HepG2 (cell line): ENCODE results near the gene NUP85. TPM values are rescaled to one million over a fixed set of nuclear protein-coding genes. Genes with fewer than 3 reads are reported as not detected.

ENCODE experiments used
- AHR ChIP-seq: IDR thresholded peaks from 2 replicates; pipeline ENCODE4 v1.6.1; 2018; ENCODE audit warnings: missing genetic modification reagents, missing compliant biosample characterization
- BORCS8-MEF2B ChIP-seq: sonication (generic); formaldehyde crosslinking; IDR thresholded peaks from 2 replicates; pipeline ENCODE4 v1.8.0; 2022; ENCODE audit warnings: mild to moderate bottlenecking, missing genetic modification reagents
- CHCHD3 ChIP-seq: sonication (generic); formaldehyde crosslinking; IDR thresholded peaks from 2 replicates; pipeline ENCODE4 v1.8.0; 2022; ENCODE audit warnings: mild to moderate bottlenecking, missing genetic modification reagents, moderate library complexity
- MXD1 ChIP-seq: sonication (generic); formaldehyde crosslinking; IDR thresholded peaks from 2 replicates; pipeline ENCODE4 v1.4.0; 2020; ENCODE audit warnings: mild to moderate bottlenecking, missing genetic modification reagents
- PHF8 ChIP-seq: sonication (generic); formaldehyde crosslinking; IDR thresholded peaks from 2 replicates; pipeline ENCODE4 v1.5.0; 2020; ENCODE audit warnings: missing genetic modification reagents
- REL ChIP-seq: sonication (generic); formaldehyde crosslinking; conservative IDR thresholded peaks from 2 replicates; pipeline ENCODE4 v1.8.0; 2022; ENCODE audit warnings: mild to moderate bottlenecking, missing genetic modification reagents, moderate library complexity
- RFX3 ChIP-seq: IDR thresholded peaks from 2 replicates; pipeline ENCODE4 v1.6.1; 2016; ENCODE audit warnings: missing biosample characterization, missing genetic modification reagents
- SYNCRIP ChIP-seq: fragments of 200-400 bp; formaldehyde crosslinking; IDR thresholded peaks from 2 replicates; pipeline ENCODE4 v1.6.1; 2018; ENCODE audit warnings: mild to moderate bottlenecking, low read depth, low read length; ENCODE audit not compliant: insufficient read depth
- TEF ChIP-seq: sonication (generic); formaldehyde crosslinking; IDR thresholded peaks from 2 replicates; pipeline ENCODE4 v1.5.0; 2020; ENCODE audit warnings: missing genetic modification reagents
- ZNF30 ChIP-seq: sonication (generic); formaldehyde crosslinking; IDR thresholded peaks from 2 replicates; pipeline ENCODE4 v1.5.0; 2020; ENCODE audit warnings: mild to moderate bottlenecking, missing genetic modification reagents
- ZNF577 ChIP-seq: sonication (generic); formaldehyde crosslinking; IDR thresholded peaks from 2 replicates; pipeline ENCODE4 v1.4.0; 2020; ENCODE audit warnings: mild to moderate bottlenecking, low read depth, missing genetic modification reagents, borderline replicate concordance
- ZNF687 ChIP-seq: sonication (generic); formaldehyde crosslinking; IDR thresholded peaks from 2 replicates; pipeline ENCODE4 v1.5.1; 2020; ENCODE audit warnings: mild to moderate bottlenecking, missing genetic modification reagents, moderate library complexity
- ZNF7 ChIP-seq: IDR thresholded peaks from 2 replicates; pipeline ENCODE4 v1.6.1; 2016; ENCODE audit warnings: missing biosample characterization, missing genetic modification reagents
- ZNF891 ChIP-seq: sonication (generic); formaldehyde crosslinking; IDR thresholded peaks from 2 replicates; pipeline ENCODE4 v1.5.0; 2020; ENCODE audit warnings: mild to moderate bottlenecking, missing genetic modification reagents
- polyA plus RNA-seq, 8 experiments: library from polyadenylated mRNA; depleted of rRNA in 3 of 8; stranded (reverse) in 7 of 8; unstranded in 1 of 8; fragments of >200 nt; fragmentation: Illumina TruSeq in 4 of 8; extraction: Trizol in 4 of 8; gene quantifications; 2 replicates each; pipeline versions ENCODE4 v1.2.1 to v1.2.3, GENCODE V29; 2011 to 2016; ENCODE audit warnings: low read depth in 4 of 8, missing spikeins in 1 of 8, mixed read lengths in 1 of 8; ENCODE audit not compliant: insufficient read depth in 1 of 8
- total RNA-seq, 5 experiments: library from RNA; depleted of rRNA; stranded (reverse); fragments of >200 nt; fragmentation: Illumina TruSeq; extraction: Trizol; gene quantifications; 2 replicates each; pipeline ENCODE4 v1.2.3, GENCODE V29; 2016; ENCODE audit warnings: low read depth in 1 of 5
- TF ChIP-seq, protein P1 (sequence below): sonication (generic); formaldehyde crosslinking; IDR thresholded peaks from 2 replicates; pipeline ENCODE4 v1.8.0; 2022; ENCODE audit warnings: mild to moderate bottlenecking, missing genetic modification reagents, moderate library complexity
- TF ChIP-seq, protein P2 (sequence below): sonication (generic); formaldehyde crosslinking; IDR thresholded peaks from 2 replicates; pipeline ENCODE4 v1.4.0; 2020; ENCODE audit warnings: missing genetic modification reagents

The NUP85 gene
- total and polyA plus RNA-seq, 2 of the 13 experiments (the other 11 are each of a cell fraction or from before 2014, with no cell fraction given), result 89.1 to 124 TPM

GRCh38 chr17:75271233-75271954, 65.9 kb downstream of the NUP85 start (continued):
- TF ChIP-seq ZNF687 (CRISPR knock-in tag), result peak; percentile 78
- peak; percentile 84; the same call in 1 of the 2 replicates for TF ChIP-seq REL (CRISPR knock-in tag)
- TF ChIP-seq ZNF30 (CRISPR knock-in tag), result no peak
- TF ChIP-seq TEF (CRISPR knock-in tag), result no peak
- no peak; the same call in 1 of the 2 replicates for TF ChIP-seq AHR (CRISPR knock-in tag)
- 0 out of 2 replicates have a peak, but pooled peaks have one; percentile 38 for TF ChIP-seq CHCHD3 (CRISPR knock-in tag)
- TF ChIP-seq, protein P1, sequence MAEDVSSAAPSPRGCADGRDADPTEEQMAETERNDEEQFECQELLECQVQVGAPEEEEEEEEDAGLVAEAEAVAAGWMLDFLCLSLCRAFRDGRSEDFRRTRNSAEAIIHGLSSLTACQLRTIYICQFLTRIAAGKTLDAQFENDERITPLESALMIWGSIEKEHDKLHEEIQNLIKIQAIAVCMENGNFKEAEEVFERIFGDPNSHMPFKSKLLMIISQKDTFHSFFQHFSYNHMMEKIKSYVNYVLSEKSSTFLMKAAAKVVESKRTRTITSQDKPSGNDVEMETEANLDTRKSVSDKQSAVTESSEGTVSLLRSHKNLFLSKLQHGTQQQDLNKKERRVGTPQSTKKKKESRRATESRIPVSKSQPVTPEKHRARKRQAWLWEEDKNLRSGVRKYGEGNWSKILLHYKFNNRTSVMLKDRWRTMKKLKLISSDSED (CRISPR knock-in tag), result peak; percentile 30; the same call in 1 of the 2 replicates
- 0 out of 2 replicates have a peak, but pooled peaks have one; percentile 34 for TF ChIP-seq ZNF577
- TF ChIP-seq PHF8 (CRISPR knock-in tag), result peak; percentile 81
- TF ChIP-seq, protein P2, sequence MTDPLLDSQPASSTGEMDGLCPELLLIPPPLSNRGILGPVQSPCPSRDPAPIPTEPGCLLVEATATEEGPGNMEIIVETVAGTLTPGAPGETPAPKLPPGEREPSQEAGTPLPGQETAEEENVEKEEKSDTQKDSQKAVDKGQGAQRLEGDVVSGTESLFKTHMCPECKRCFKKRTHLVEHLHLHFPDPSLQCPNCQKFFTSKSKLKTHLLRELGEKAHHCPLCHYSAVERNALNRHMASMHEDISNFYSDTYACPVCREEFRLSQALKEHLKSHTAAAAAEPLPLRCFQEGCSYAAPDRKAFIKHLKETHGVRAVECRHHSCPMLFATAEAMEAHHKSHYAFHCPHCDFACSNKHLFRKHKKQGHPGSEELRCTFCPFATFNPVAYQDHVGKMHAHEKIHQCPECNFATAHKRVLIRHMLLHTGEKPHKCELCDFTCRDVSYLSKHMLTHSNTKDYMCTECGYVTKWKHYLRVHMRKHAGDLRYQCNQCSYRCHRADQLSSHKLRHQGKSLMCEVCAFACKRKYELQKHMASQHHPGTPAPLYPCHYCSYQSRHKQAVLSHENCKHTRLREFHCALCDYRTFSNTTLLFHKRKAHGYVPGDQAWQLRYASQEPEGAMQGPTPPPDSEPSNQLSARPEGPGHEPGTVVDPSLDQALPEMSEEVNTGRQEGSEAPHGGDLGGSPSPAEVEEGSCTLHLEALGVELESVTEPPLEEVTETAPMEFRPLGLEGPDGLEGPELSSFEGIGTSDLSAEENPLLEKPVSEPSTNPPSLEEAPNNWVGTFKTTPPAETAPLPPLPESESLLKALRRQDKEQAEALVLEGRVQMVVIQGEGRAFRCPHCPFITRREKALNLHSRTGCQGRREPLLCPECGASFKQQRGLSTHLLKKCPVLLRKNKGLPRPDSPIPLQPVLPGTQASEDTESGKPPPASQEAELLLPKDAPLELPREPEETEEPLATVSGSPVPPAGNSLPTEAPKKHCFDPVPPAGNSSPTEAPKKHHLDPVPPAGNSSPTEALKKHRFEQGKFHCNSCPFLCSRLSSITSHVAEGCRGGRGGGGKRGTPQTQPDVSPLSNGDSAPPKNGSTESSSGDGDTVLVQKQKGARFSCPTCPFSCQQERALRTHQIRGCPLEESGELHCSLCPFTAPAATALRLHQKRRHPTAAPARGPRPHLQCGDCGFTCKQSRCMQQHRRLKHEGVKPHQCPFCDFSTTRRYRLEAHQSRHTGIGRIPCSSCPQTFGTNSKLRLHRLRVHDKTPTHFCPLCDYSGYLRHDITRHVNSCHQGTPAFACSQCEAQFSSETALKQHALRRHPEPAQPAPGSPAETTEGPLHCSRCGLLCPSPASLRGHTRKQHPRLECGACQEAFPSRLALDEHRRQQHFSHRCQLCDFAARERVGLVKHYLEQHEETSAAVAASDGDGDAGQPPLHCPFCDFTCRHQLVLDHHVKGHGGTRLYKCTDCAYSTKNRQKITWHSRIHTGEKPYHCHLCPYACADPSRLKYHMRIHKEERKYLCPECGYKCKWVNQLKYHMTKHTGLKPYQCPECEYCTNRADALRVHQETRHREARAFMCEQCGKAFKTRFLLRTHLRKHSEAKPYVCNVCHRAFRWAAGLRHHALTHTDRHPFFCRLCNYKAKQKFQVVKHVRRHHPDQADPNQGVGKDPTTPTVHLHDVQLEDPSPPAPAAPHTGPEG (CRISPR knock-in tag), result peak; percentile 81; the same call in 1 of the 2 replicates
- TF ChIP-seq RFX3 (CRISPR knock-in tag), result no peak
- peak; percentile 88 for TF ChIP-seq MXD1 (CRISPR knock-in tag)
- TF ChIP-seq ZNF7 (CRISPR knock-in tag), result 0 out of 2 replicates have a peak, but pooled peaks have one; percentile 21
- peak; percentile 80; the same call in 1 of the 2 replicates for TF ChIP-seq BORCS8-MEF2B (CRISPR knock-in tag)
- TF ChIP-seq SYNCRIP, result no peak
- no peak for TF ChIP-seq ZNF891 (CRISPR knock-in tag)
